Psoas muscle (tissue), 8 donors: ENCODE data around the gene LRP1. TPM values are rescaled to one million over a fixed set of nuclear protein-coding genes. Genes with fewer than 3 reads are reported as not detected.
A peak's percentile ranks its signal among the peaks of the same experiment; 100 is the strongest.

Experiments used
- ATAC-seq, 4 donors: fragments of 200-7000 bp; cut with Tn5 transposase; one replicate each; pipeline ENCODE4 v1.9.1; 2020; ENCODE audit warnings: moderate library complexity in 3 of 4, mild to moderate bottlenecking in 2 of 4
- DNase-seq, 2 donors: peaks; one replicate each; pipeline ENCODE4 v3.0.0-alpha.2; 2020
- H3K27ac ChIP-seq: fragments of 200-600 bp; one replicate; pipeline ENCODE4 v1.8.0; 2022
- H3K27me3 ChIP-seq, 3 donors: fragments of 200-600 bp in 1 of 3; one replicate each; pipeline versions ENCODE4 v1.6.1 to v1.8.0; 2013 to 2022; ENCODE audit warnings: low read length in 2 of 3, mild to moderate bottlenecking in 2 of 3, moderate library complexity in 1 of 3; ENCODE audit not compliant: insufficient read depth in 3 of 3
- H3K36me3 ChIP-seq, 2 donors: fragments of 200-600 bp in 1 of 2; one replicate each; pipeline versions ENCODE4 v1.6.1 to v1.8.0; 2013 to 2022; ENCODE audit warnings: low read depth in 1 of 2, mild to moderate bottlenecking in 1 of 2, moderate library complexity in 1 of 2; ENCODE audit not compliant: insufficient read depth in 1 of 2
- H3K4me1 ChIP-seq: fragments of 200-600 bp; one replicate; pipeline ENCODE4 v1.8.0; 2022
- H3K4me3 ChIP-seq: fragments of 200-600 bp; one replicate; pipeline ENCODE4 v1.8.0; 2022; ENCODE audit warnings: mild to moderate bottlenecking
- H3K9me3 ChIP-seq: fragments of 200-600 bp; one replicate; pipeline ENCODE4 v1.8.0; 2022
- CTCF ChIP-seq: fragments of 200-600 bp; IDR thresholded peaks from one replicate; pipeline ENCODE4 v1.8.0; 2022; ENCODE audit warnings: antibody characterized with exemption
- WGBS, 3 donors: extraction: QIAGEN DNeasy Blood & Tissue Kit; methylation state at CpG; one replicate each; pipeline versions ENCODE4 v1.1.6 to v1.1.7; 2013; 5-methylcytosine and 5-hydroxymethylcytosine counted together
- intact Hi-C, 2 donors: fragments of 100-400 bp; cut with DNase I; formaldehyde crosslinking; loops; one replicate each; pipeline versions ENCODE4 v1.11.0 to v1.14.2; 2022
- polyA plus RNA-seq, 3 donors: library from polyadenylated mRNA; stranded (reverse); fragments of 200-250 nt; gene quantifications; one replicate each; pipeline ENCODE4 v1.2.3, GENCODE V29; 2013
- total RNA-seq, 4 donors: library from RNA; stranded (reverse); fragmentation: NEBNext Ultra II Directional in 2 of 4; extraction: Animal tissue kit (Norgen Biotek cat#: 25700) in 2 of 4; gene quantifications; one replicate each; pipeline versions ENCODE4 v1.2.1 to v1.2.4, GENCODE V29; 2021 to 2023
- donor health status: healthy with polysubstance abuse.
- donor health status: DM: no; HTN: no; CAD: no; lungs with moderate emphysema.
- donor health status: Bipolar disorder and iron deficiency.
- donor health status: healthy.
- donor health status: DM: yes; HTN: yes; CAD: no.
- donor health status: DM: no; HTN: no; CAD: no.
- donor health status: DM: no; HTN: no; CAD: no.
- donor health status: DM: yes; HTN: yes; CAD: no.

Gene LRP1
- total and polyA plus RNA-seq, 7 donors = 10.7 to 50.6 (median 33.1) TPM

GRCh38 chr12:57129889-57130288 is 1.6 kb downstream of the LRP1 start:
- Histone ChIP-seq H3K4me3 (peak overlapping the region; percentile 72), H3K4me1 (peaks cover 16% of the 10 kb centered on the region), H3K9me3 (no peaks in the 10 kb centered on the region), H3K27ac (peak overlapping the region; percentile 15), H3K27me3 (no peaks in the 10 kb centered on the region), H3K36me3 (no peaks in the 10 kb centered on the region)
- DNase-seq (peak; percentile 69 to 81), ATAC-seq (peak in 3 of 4 donors; percentile 21 to 37 (median 30))
- no peak for TF ChIP-seq CTCF
- intact Hi-C loops = no loop called here

- peak overlapping the region; percentile 72 for H3K4me3 ChIP-seq
These were observed 2.7 kb downstream of the LRP1 start for GRCh38 chr12:57130941-57131340.

DNA sequence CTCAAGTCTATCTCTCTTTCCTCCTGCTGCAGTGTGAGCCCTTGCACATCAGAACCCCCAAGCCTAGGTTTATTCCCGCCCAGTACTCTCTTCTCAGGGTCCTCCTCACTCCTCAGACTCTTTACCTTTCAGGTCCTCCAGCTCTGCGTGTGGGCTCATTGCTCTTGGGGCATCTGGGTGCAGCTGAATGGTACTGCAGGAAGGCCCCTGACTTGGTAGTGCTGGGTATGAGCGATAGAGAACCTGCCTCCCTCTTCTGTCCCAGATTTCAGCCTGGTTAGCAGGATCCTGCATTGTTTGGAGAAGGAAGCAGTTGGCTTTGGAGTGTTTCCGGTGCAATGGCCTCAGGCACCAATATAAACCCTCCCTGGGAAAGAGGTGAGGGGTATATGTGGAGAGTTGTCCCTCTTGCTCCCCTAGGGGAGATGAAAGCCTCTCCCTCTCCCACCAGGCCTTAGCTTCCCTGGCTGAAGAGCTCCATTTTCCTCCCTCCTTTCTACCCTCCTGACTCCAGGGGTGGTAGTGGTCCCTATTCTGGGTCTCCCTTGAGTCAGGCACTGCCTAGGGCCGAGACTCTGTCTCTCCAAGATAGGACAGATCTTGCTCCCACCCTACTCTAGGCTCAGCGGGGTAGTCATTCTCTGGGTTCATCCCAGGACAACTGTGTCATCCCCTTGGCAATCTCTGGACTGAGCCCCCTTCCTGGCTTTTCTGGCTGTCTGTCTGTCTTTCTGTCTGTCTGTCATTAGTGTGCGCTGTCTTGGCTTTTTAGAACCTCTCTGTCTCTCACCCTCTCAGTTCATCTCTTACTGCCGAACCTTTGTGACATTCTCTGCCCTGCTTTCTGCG is 3.8 kb downstream of the LRP1 start:
- H3K4me1 ChIP-seq = peaks cover 10% of the 10 kb centered on the region
- no peak for DNase-seq
- no peaks in the 10 kb centered on the region for H3K27me3 ChIP-seq
- WGBS, 3 donors = 40 to 54% (median 48%) methylated on average over 9 of the region's 9 CpGs
- peak overlapping the region; percentile 37 for H3K27ac ChIP-seq
- intact Hi-C loops = no loop called here
- H3K9me3 ChIP-seq = no peaks in the 10 kb centered on the region
- H3K4me3 ChIP-seq = peak overlapping the region; percentile 72
- TF ChIP-seq CTCF = no peak
- ATAC-seq = no peak
- no peaks in the 10 kb centered on the region for H3K36me3 ChIP-seq

More at GRCh38 chr12:57130941-57131340, 2.7 kb downstream of the LRP1 start:
- WGBS, 3 donors = 55 to 72% (median 58%) methylated on average over 2 of the region's 2 CpGs
- intact Hi-C loops = no loop called here
- Histone ChIP-seq H3K4me1 (peaks cover 16% of the 10 kb centered on the region), H3K27me3 (no peaks in the 10 kb centered on the region), H3K36me3 (no peaks in the 10 kb centered on the region), H3K9me3 (no peaks in the 10 kb centered on the region), H3K27ac (no peak overlapping the region)
- ATAC-seq (no peak), DNase-seq (no peak)
- TF ChIP-seq CTCF = no peak

DNA sequence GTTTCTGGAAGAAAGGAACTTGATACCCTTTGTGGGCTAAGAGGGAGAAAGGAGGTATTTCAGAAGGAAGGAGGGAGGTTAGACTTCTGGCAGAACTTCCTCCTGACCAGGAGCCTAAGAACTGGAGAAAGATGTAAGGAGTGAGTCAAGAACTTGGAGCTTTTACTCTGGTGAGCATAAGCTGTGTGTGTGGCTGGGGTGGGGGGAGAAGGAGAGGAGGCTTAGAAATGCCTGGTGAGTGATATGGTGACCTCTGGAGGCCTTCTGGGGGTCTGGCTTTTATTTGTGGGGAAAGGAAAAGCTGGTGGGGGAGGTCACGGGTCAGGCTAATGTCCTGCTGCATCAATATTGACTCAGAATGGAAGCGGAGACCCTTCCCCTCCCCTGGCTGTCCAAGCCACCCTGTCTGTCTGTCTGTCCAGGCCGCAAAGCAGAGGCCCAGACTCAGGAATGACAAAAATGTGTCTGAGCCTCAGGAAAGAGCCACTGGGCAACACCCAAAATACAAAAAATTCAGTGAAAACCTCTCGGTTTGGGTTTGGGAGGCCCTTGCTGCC is 4.8 kb downstream of the LRP1 start:
- Histone ChIP-seq H3K4me1 (peaks cover 8% of the 10 kb centered on the region), H3K4me3 (peak overlapping the region; percentile 72), H3K27me3 (no peaks in the 10 kb centered on the region), H3K36me3 (no peaks in the 10 kb centered on the region), H3K27ac (peak overlapping the region; percentile 37), H3K9me3 (no peaks in the 10 kb centered on the region)
- intact Hi-C loops = no loop called here
- DNase-seq (no peak), ATAC-seq (no peak)
- WGBS, 3 donors = 54 to 69% (median 66%) methylated on average over 4 of the region's 4 CpGs
- no peak for TF ChIP-seq CTCF
